Gastrocnemius medialis (tissue), 4 donors: Measurements from ENCODE around the gene CLASP1.

Source experiments
- CTCF ChIP-seq, 5 experiments: fragments of 450-650 bp in 3 of 5; fragments of 200-600 bp in 2 of 5; sonication (generic) in 2 of 5; IDR thresholded peaks in 4 of 5; conservative IDR thresholded peaks in 1 of 5; 1 replicate in 4 of 5; 2 replicates in 1 of 5; pipeline ENCODE4 v1.5.1; 2016 to 2019; ENCODE audit warnings: antibody characterized with exemption in 5 of 5, mild to moderate bottlenecking in 3 of 5, moderate library complexity in 3 of 5
- POLR2A ChIP-seq, 2 donors: fragments of 450-650 bp; IDR thresholded peaks; one replicate each; pipeline ENCODE4 v1.6.1; 2017; ENCODE audit warnings: antibody characterized with exemption in 2 of 2, mild to moderate bottlenecking in 2 of 2, moderate library complexity in 2 of 2

GRCh38 chr2:121627525-121628050 is 21.7 kb downstream of the CLASP1 start:
- TF ChIP-seq CTCF (IDR thresholded peaks at IDR 0.05 in 4 of 5, conservative IDR thresholded peaks at IDR 0.05 in 1 of 5) = no peak
- no peak for TF ChIP-seq POLR2A (IDR thresholded peaks at IDR 0.05)
